Measurements from ENCODE around the gene PALD1. TPM values are rescaled to one million over a fixed set of nuclear protein-coding genes. Genes with fewer than 3 reads are reported as not detected.
A peak's percentile ranks its signal among the peaks of the same experiment; 100 is the strongest.

The PALD1 gene
- total and polyA plus RNA-seq, 12 donors, result 2.0 to 16.2 (median 7.4) TPM

DNA sequence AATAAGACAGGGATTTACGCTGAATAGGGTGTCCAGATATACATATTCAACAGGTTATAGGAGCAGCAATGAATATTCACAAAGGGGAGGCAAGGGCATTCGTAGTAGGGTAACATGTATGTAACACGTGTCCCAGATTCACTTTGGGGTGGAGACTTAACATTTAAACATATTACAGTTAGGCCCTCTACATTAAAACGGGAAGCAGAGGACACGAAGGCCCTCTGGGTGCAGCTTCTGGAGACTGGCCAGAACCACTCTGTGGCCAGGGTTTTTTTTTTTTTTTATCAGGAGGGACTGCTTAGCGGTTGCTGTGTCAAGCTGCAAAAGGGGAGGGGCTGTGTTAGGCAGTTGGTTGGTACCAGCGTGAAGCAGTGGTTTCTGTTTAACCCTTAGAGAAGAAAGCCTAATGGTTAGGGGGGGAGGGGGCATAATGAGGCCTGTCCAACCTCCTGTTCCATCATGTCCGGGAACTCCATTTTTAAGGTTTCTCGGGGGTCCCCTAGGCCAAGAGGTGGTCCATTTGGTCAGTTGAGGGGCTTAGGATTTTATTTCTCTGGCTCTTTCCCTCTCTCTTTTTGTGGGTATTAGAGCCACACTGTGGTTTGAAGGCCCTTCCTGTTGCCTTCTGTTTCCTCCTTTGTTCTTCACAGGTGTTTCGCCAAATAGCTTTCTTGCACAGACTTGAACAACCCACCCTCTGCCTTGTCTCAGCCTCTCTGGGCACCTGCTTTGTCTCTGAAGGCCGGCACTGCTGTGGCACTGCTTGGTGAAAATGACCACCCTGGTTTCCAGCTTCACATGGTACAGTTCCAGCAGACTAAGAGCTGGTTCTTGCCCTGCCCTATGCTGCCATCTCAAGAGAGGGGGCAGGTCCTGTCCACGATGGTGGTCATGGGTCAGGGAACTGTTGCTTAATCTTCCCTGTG lies 97.6 kb downstream of the PALD1 start:
- peaks cover 19 to 28% of the 10 kb centered on the region in 2 donors for H3K4me1 ChIP-seq (replicated peaks in 1 of 2)
- H3K36me3 ChIP-seq (replicated peaks in 1 of 2), result no peaks in the 10 kb centered on the region
- peak; percentile 58 to 84 (median 78) for DNase-seq
- 31 to 37% (median 35%) methylated on average over 12 of the region's 12 CpGs for WGBS, 4 donors
- no peaks in the 10 kb centered on the region for H3K27me3 ChIP-seq
- H3K27ac ChIP-seq, result peak overlapping the region in 2 of 5 donors; percentile 43 to 54
- H3K4me3 ChIP-seq, result no peak overlapping the region
- intact Hi-C loops (cut with DNase I), result no loop called here
- H3K9me3 ChIP-seq (replicated peaks in 1 of 3), result no peaks in the 10 kb centered on the region
- no peak for TF ChIP-seq POLR2A (IDR thresholded peaks at IDR 0.05)
- TF ChIP-seq, protein P1, sequence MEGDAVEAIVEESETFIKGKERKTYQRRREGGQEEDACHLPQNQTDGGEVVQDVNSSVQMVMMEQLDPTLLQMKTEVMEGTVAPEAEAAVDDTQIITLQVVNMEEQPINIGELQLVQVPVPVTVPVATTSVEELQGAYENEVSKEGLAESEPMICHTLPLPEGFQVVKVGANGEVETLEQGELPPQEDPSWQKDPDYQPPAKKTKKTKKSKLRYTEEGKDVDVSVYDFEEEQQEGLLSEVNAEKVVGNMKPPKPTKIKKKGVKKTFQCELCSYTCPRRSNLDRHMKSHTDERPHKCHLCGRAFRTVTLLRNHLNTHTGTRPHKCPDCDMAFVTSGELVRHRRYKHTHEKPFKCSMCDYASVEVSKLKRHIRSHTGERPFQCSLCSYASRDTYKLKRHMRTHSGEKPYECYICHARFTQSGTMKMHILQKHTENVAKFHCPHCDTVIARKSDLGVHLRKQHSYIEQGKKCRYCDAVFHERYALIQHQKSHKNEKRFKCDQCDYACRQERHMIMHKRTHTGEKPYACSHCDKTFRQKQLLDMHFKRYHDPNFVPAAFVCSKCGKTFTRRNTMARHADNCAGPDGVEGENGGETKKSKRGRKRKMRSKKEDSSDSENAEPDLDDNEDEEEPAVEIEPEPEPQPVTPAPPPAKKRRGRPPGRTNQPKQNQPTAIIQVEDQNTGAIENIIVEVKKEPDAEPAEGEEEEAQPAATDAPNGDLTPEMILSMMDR (IDR thresholded peaks at IDR 0.05), result no peak

DNA sequence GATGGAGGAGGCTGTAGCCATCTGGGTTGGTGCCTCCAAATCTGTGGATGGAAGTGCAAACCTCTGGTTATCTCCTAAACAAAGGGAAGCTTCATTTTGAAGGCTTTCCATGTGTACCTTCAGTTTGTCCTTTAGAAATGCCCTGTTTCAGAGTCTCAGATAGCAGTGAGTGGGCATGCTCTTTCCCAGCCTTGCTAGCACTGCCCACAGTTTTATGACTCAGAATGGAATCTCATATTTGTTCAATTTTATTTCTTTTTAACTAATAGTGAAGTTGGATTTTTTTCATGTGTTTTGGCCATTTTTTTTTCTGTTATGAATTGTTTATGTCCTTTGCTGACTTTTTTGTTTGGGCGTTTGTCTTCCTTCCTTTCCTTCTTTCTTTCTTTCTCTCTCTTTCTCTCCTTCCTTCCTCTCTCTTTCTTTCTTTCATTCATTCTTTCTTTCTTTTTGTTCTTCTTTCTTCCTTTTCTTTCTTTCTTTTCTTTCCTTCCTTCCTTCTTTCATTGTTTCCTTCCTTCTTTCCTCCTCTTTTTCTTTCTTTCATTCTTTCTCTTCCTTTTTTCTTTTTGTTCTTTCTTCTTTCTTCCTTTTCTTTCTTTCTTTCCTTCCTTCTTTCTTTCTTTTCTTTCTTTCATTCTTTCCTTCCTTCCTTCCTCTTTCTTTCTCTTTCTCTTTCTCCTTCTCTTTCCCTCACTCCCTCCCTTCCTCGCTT lies 98.4 kb downstream of the PALD1 start:
- Histone ChIP-seq H3K4me1 (replicated peaks in 1 of 2) (peaks cover 19 to 28% of the 10 kb centered on the region in 2 donors), H3K27ac (peak overlapping the region in 2 of 5 donors; percentile 13 to 54), H3K9me3 (replicated peaks in 1 of 3) (no peaks in the 10 kb centered on the region), H3K36me3 (replicated peaks in 1 of 2) (no peaks in the 10 kb centered on the region), H3K4me3 (no peak overlapping the region), H3K27me3 (no peaks in the 10 kb centered on the region)
- WGBS, 4 donors, result 60 to 91% (median 73%) methylated on average over 2 of the region's 2 CpGs
- DNase-seq, result peak in 1 of 7 donors; percentile 35
- no peak for TF ChIP-seq POLR2A (IDR thresholded peaks at IDR 0.05)
- TF ChIP-seq, protein P1 (IDR thresholded peaks at IDR 0.05), result no peak
- intact Hi-C loops (cut with DNase I), result no loop called here

DNA sequence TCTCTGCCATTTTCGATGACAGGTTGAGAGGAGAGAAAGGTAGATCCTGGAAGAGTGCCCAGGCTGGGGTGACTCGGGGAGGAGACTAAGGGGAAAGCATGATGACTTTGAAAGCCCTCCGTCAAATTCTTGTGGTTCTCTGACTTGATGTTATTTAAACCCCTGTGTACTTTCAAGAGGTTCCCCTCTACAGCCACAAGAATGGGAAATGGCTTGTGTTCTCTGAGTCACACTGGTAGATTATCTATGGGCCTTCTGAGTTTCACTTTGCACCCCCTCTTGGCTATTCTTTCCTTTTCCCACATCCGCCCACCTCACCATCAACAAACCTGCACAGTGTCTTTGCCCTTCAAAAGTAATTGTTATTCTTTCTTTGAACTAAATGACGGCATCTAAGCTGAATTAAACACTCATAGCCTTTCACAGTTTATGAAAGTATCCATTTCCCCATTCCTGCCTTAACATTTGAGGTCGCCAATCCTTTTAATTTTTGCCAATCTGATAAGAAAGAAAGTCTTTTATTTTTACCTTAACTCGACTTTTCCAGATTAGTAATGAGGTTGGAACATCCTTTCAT lies 99.9 kb downstream of the PALD1 start:
- no peaks in the 10 kb centered on the region for H3K9me3 ChIP-seq (replicated peaks in 1 of 3)
- intact Hi-C loops (cut with DNase I), result no loop called here
- DNase-seq, result peak in 1 of 7 donors; percentile 40
- TF ChIP-seq, protein P1 (IDR thresholded peaks at IDR 0.05), result no peak
- no peak for TF ChIP-seq POLR2A (IDR thresholded peaks at IDR 0.05)
- H3K27ac ChIP-seq, result peak overlapping the region in 1 of 5 donors; percentile 3
- no peaks in the 10 kb centered on the region for H3K36me3 ChIP-seq (replicated peaks in 1 of 2)
- WGBS, 4 donors, result 28 to 53% (median 39%) methylated on average over 6 to 7 of the region's 7 CpGs
- peaks cover 16 to 28% of the 10 kb centered on the region in 2 donors for H3K4me1 ChIP-seq (replicated peaks in 1 of 2)
- no peaks in the 10 kb centered on the region for H3K27me3 ChIP-seq
- H3K4me3 ChIP-seq, result no peak overlapping the region

Measured in adrenal gland (tissue), 12 donors.